ENCODE results near the gene SHTN1.

The SHTN1 gene

GRCh38 chr10:116995648-116996047 is 9.3 kb downstream of the SHTN1 start:
- no peak overlapping the region for H3K4me3 ChIP-seq (ENCODE audit: low read depth, low read length)
- no peak overlapping the region for H3K27ac ChIP-seq
- no peak overlapping the region for H2AFZ ChIP-seq

GRCh38 chr10:116994113-116994890 is 10.7 kb downstream of the SHTN1 start:
- H3K27me3 ChIP-seq (ENCODE audit: control insufficient read depth, insufficient read depth, low read length), result no peaks in the 10 kb centered on the region
- no peak for TF ChIP-seq CTCF (IDR thresholded peaks at IDR 0.05)
- peaks cover 5% of the 10 kb centered on the region for H3K4me1 ChIP-seq
- no peaks in the 10 kb centered on the region for H3K36me3 ChIP-seq (ENCODE audit: control insufficient read depth, insufficient read depth, low read length)
- H3K27ac ChIP-seq, result no peak overlapping the region
- H2AFZ ChIP-seq, result no peak overlapping the region
- no peaks in the 10 kb centered on the region for H3K9me3 ChIP-seq (ENCODE audit: control insufficient read depth, low read length)
- H3K4me3 ChIP-seq (ENCODE audit: low read depth, low read length), result no peak overlapping the region
- no peak overlapping the region for H3K9ac ChIP-seq
- H3K4me2 ChIP-seq (ENCODE audit: low read length), result no peak overlapping the region
- peaks cover 27% of the 10 kb centered on the region for H3K79me2 ChIP-seq

More at GRCh38 chr10:116995648-116996047, 9.3 kb downstream of the SHTN1 start:
- no peaks in the 10 kb centered on the region for H3K9me3 ChIP-seq (ENCODE audit: control insufficient read depth, low read length)
- H3K4me2 ChIP-seq (ENCODE audit: low read length), result no peak overlapping the region
- no peak for TF ChIP-seq CTCF (IDR thresholded peaks at IDR 0.05)
- H3K36me3 ChIP-seq (ENCODE audit: control insufficient read depth, insufficient read depth, low read length), result no peaks in the 10 kb centered on the region
- H3K9ac ChIP-seq, result no peak overlapping the region
- no peaks in the 10 kb centered on the region for H3K27me3 ChIP-seq (ENCODE audit: control insufficient read depth, insufficient read depth, low read length)
- peaks cover 5% of the 10 kb centered on the region for H3K4me1 ChIP-seq
- H3K79me2 ChIP-seq, result peaks cover 32% of the 10 kb centered on the region

GRCh38 chr10:116993610-116994009 is 11.4 kb downstream of the SHTN1 start:
- H3K9me3 ChIP-seq (ENCODE audit: control insufficient read depth, low read length), result no peaks in the 10 kb centered on the region
- H2AFZ ChIP-seq, result no peak overlapping the region
- TF ChIP-seq CTCF (IDR thresholded peaks at IDR 0.05), result no peak
- H3K9ac ChIP-seq, result no peak overlapping the region
- H3K4me1 ChIP-seq, result peaks cover 5% of the 10 kb centered on the region
- H3K79me2 ChIP-seq, result peaks cover 24% of the 10 kb centered on the region
- no peak overlapping the region for H3K27ac ChIP-seq
- no peak overlapping the region for H3K4me3 ChIP-seq (ENCODE audit: low read depth, low read length)
- no peaks in the 10 kb centered on the region for H3K27me3 ChIP-seq (ENCODE audit: control insufficient read depth, insufficient read depth, low read length)
- no peak overlapping the region for H3K4me2 ChIP-seq (ENCODE audit: low read length)
- H3K36me3 ChIP-seq (ENCODE audit: control insufficient read depth, insufficient read depth, low read length), result no peaks in the 10 kb centered on the region

- H3K4me3 ChIP-seq (ENCODE audit: low read depth, low read length), result no peak overlapping the region
- H3K9me3 ChIP-seq (ENCODE audit: control insufficient read depth, low read length), result no peaks in the 10 kb centered on the region
- H3K4me1 ChIP-seq, result peaks cover 5% of the 10 kb centered on the region
- no peak overlapping the region for H2AFZ ChIP-seq
- no peak overlapping the region for H3K27ac ChIP-seq
- TF ChIP-seq CTCF (IDR thresholded peaks at IDR 0.05), result no peak
- H3K27me3 ChIP-seq (ENCODE audit: control insufficient read depth, insufficient read depth, low read length), result no peaks in the 10 kb centered on the region
- no peak overlapping the region for H3K4me2 ChIP-seq (ENCODE audit: low read length)
- peaks cover 26% of the 10 kb centered on the region for H3K79me2 ChIP-seq
- no peaks in the 10 kb centered on the region for H3K36me3 ChIP-seq (ENCODE audit: control insufficient read depth, insufficient read depth, low read length)
- no peak overlapping the region for H3K9ac ChIP-seq
Observed at GRCh38 chr10:116992183-116992582, 12.8 kb downstream of the SHTN1 start.

All from parathyroid adenoma (tissue), 2 donors.